Measurements from ENCODE around the gene NHEJ1. TPM values are rescaled to one million over a fixed set of nuclear protein-coding genes. Genes with fewer than 3 reads are reported as not detected.

The NHEJ1 gene
- total and polyA plus RNA-seq, 12 donors: 3.8 to 12.0 (median 7.1) TPM

DNA sequence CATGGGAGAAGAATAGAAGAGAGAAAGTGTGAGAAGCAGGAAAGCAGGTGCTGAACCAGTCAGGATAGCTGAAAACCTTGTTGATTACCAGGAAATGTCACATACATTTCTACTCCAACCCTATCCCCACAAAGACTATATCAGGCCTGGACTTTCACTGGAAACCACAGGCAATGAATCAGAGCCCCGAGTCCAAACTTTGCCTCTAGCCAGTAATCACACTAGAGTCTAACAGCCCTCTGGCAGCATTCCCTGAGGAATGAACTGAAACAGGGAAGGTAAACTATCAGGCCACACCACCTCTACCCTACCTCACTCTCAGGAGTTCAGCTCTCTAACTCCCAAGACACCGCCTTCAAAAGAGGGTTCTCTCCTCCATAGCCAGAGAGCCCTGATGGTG is 81.2 kb downstream of the NHEJ1 start:
- no peaks in the 10 kb centered on the region for H3K27me3 ChIP-seq
- peaks cover 0 to 37% (median 9%) of the 10 kb centered on the region in 9 donors for H3K36me3 ChIP-seq
- TF ChIP-seq, protein P1, sequence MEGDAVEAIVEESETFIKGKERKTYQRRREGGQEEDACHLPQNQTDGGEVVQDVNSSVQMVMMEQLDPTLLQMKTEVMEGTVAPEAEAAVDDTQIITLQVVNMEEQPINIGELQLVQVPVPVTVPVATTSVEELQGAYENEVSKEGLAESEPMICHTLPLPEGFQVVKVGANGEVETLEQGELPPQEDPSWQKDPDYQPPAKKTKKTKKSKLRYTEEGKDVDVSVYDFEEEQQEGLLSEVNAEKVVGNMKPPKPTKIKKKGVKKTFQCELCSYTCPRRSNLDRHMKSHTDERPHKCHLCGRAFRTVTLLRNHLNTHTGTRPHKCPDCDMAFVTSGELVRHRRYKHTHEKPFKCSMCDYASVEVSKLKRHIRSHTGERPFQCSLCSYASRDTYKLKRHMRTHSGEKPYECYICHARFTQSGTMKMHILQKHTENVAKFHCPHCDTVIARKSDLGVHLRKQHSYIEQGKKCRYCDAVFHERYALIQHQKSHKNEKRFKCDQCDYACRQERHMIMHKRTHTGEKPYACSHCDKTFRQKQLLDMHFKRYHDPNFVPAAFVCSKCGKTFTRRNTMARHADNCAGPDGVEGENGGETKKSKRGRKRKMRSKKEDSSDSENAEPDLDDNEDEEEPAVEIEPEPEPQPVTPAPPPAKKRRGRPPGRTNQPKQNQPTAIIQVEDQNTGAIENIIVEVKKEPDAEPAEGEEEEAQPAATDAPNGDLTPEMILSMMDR (IDR thresholded peaks at IDR 0.05): no peak
- intact Hi-C loops (cut with DNase I): loop anchor here in 2 of 10 donors (5.0 kb wide), 1 partner anchor 38 kb away; no protein-coding TSS in a partner anchor
- WGBS, 2 donors: 93% methylated on average over 2 of the region's 2 CpGs
- no peak overlapping the region for H3K4me3 ChIP-seq
- H3K27ac ChIP-seq: no peak overlapping the region
- ATAC-seq: no peak
- peaks cover 0 to 34% (median 13%) of the 10 kb centered on the region in 9 donors for H3K4me1 ChIP-seq
- no peaks in the 10 kb centered on the region for H3K9me3 ChIP-seq
- DNase-seq: no peak

GRCh38 chr2:219078951-219079350 is 81.7 kb downstream of the NHEJ1 start:
- intact Hi-C loops (cut with DNase I): loop anchor here in 2 of 10 donors (5.0 kb wide), 1 partner anchor 38 kb away; no protein-coding TSS in a partner anchor
- ATAC-seq: no peak
- TF ChIP-seq, protein P1 (IDR thresholded peaks at IDR 0.05): no peak
- Histone ChIP-seq H3K4me1 (peaks cover 0 to 31% (median 13%) of the 10 kb centered on the region in 9 donors), H3K9me3 (no peaks in the 10 kb centered on the region), H3K4me3 (no peak overlapping the region), H3K27me3 (no peaks in the 10 kb centered on the region), H3K36me3 (peaks cover 0 to 41% (median 9%) of the 10 kb centered on the region in 9 donors), H3K27ac (no peak overlapping the region)
- WGBS, 2 donors: 95 to 96% methylated on average over 4 of the region's 4 CpGs
- DNase-seq: no peak

- Histone ChIP-seq H3K27ac (no peak overlapping the region), H3K27me3 (no peaks in the 10 kb centered on the region), H3K9me3 (no peaks in the 10 kb centered on the region), H3K4me3 (no peak overlapping the region), H3K36me3 (peaks cover 0 to 45% (median 9%) of the 10 kb centered on the region in 9 donors), H3K4me1 (peaks cover 0 to 27% (median 12%) of the 10 kb centered on the region in 9 donors)
- WGBS, 2 donors: 88 to 89% methylated on average over 3 of the region's 3 CpGs
- DNase-seq: no peak
- intact Hi-C loops (cut with DNase I): loop anchor here in 2 of 10 donors (5.0 kb wide), 1 partner anchor 39 kb away; no protein-coding TSS in a partner anchor
- TF ChIP-seq, protein P1 (IDR thresholded peaks at IDR 0.05): no peak
- ATAC-seq: no peak
Observed at GRCh38 chr2:219078126-219078525, 82.5 kb downstream of the NHEJ1 start.

DNA sequence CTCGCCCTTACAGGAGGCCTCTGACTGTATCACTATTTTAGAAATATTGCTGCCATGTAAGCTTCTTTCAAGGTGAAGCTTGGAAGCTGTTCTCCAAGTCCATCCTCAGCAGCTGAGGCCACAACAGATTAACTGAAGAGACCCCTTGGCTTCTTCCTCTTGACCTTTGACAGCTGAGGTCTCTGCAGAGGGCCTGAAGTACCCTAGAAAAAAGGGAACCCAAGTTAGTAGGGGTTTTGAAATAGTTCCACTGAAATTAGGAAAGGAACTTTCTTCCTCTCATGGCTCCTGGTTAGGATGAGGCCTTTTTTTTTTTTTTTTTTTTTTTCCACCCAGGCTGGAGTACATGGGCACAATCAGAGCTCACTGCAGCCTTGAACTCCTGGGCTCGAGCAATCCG is 84.4 kb downstream of the NHEJ1 start:
- WGBS, 2 donors: 92 to 93% methylated on average over 3 of the region's 3 CpGs
- TF ChIP-seq, protein P1 (IDR thresholded peaks at IDR 0.05): no peak
- Histone ChIP-seq H3K36me3 (peaks cover 0 to 45% (median 9%) of the 10 kb centered on the region in 9 donors), H3K27me3 (no peaks in the 10 kb centered on the region), H3K9me3 (no peaks in the 10 kb centered on the region), H3K4me1 (peaks cover 0 to 13% (median 0%) of the 10 kb centered on the region in 9 donors), H3K4me3 (no peak overlapping the region), H3K27ac (no peak overlapping the region)
- ATAC-seq: no peak
- intact Hi-C loops (cut with DNase I): loop anchor here in 3 of 10 donors (2.0 to 5.0 kb wide), 2 partner anchors 41 to 43 kb away; no protein-coding TSS in a partner anchor
- DNase-seq: no peak

All from heart right ventricle (tissue), 16 donors.